HepG2 (cell line): ENCODE measurements around the gene PPP4R2. TPM values are rescaled to one million over a fixed set of nuclear protein-coding genes. Genes with fewer than 3 reads are reported as not detected.
A peak's percentile ranks its signal among the peaks of the same experiment; 100 is the strongest.

Experiments
- ATF7 ChIP-seq, 2 experiments: fragments of 450-650 bp in 1 of 2; sonication (generic) in 1 of 2; formaldehyde crosslinking in 1 of 2; IDR thresholded peaks; 2 replicates each; pipeline versions ENCODE4 v1.4.0 to v1.6.1; 2016 to 2020; ENCODE audit warnings: antibody characterized with exemption in 1 of 2, mild to moderate bottlenecking in 1 of 2, missing genetic modification reagents in 1 of 2
- BRD4 ChIP-seq: sonication (generic); formaldehyde crosslinking; IDR thresholded peaks from 2 replicates; pipeline ENCODE4 v1.4.0; 2020; ENCODE audit warnings: missing genetic modification reagents
- HMGA1 ChIP-seq: sonication (generic); formaldehyde crosslinking; conservative IDR thresholded peaks from 2 replicates; pipeline ENCODE4 v1.4.0; 2020; ENCODE audit warnings: missing genetic modification reagents
- MAFG ChIP-seq: sonication (generic); formaldehyde crosslinking; IDR thresholded peaks from 2 replicates; pipeline ENCODE4 v1.5.1; 2020; ENCODE audit warnings: mild to moderate bottlenecking, missing genetic modification reagents
- MAZ ChIP-seq, 2 experiments: sonication (generic) in 1 of 2; formaldehyde crosslinking in 1 of 2; IDR thresholded peaks; 2 replicates each; pipeline versions ENCODE4 v1.5.0 to v1.6.1; 2012 to 2020; ENCODE audit warnings: low read depth in 2 of 2, mild to moderate bottlenecking in 2 of 2, borderline replicate concordance in 1 of 2, improper control_type of control experiment in 1 of 2, low read length in 1 of 2, missing genetic modification reagents in 1 of 2, moderate library complexity in 1 of 2
- MBNL3 ChIP-seq: fragments of 250-450 bp; sonication (Bioruptor Pico); conservative IDR thresholded peaks from 2 replicates; pipeline ENCODE4 v1.8.0; 2022; ENCODE audit warnings: mild to moderate bottlenecking, inconsistent platforms
- MEIS2 ChIP-seq: sonication (generic); formaldehyde crosslinking; IDR thresholded peaks from 2 replicates; pipeline ENCODE4 v1.9.0; 2021; ENCODE audit warnings: mild to moderate bottlenecking, missing genetic modification reagents
- MTERF4 ChIP-seq: sonication (generic); formaldehyde crosslinking; IDR thresholded peaks from 2 replicates; pipeline ENCODE4 v1.8.0; 2023; ENCODE audit warnings: mild to moderate bottlenecking, missing genetic modification reagents
- MXD4 ChIP-seq: IDR thresholded peaks from 2 replicates; pipeline ENCODE4 v1.6.1; 2016; ENCODE audit warnings: mild to moderate bottlenecking, missing biosample characterization, missing genetic modification reagents
- MYNN ChIP-seq: sonication (generic); formaldehyde crosslinking; IDR thresholded peaks from 2 replicates; pipeline ENCODE4 v1.4.0; 2020; ENCODE audit warnings: mild to moderate bottlenecking, low read depth, missing genetic modification reagents
- NR1H2 ChIP-seq: sonication (generic); formaldehyde crosslinking; IDR thresholded peaks from 2 replicates; pipeline ENCODE4 v1.8.1; 2022; ENCODE audit warnings: low read depth, missing genetic modification reagents, borderline replicate concordance
- PAF1 ChIP-seq: IDR thresholded peaks from 2 replicates; pipeline ENCODE4 v1.6.1; 2016; ENCODE audit warnings: missing genetic modification reagents, missing compliant biosample characterization
- POGZ ChIP-seq: sonication (generic); formaldehyde crosslinking; IDR thresholded peaks from 2 replicates; pipeline ENCODE4 v1.4.0; 2020; ENCODE audit warnings: mild to moderate bottlenecking, missing genetic modification reagents
- RXRB ChIP-seq: IDR thresholded peaks from 2 replicates; pipeline ENCODE4 v1.6.1; 2016; ENCODE audit warnings: borderline replicate concordance, missing genetic modification reagents, missing compliant biosample characterization
- SPEN ChIP-seq: sonication (generic); formaldehyde crosslinking; IDR thresholded peaks from 2 replicates; pipeline ENCODE4 v1.5.1; 2020; ENCODE audit warnings: low read depth, mild to moderate bottlenecking, missing genetic modification reagents
- TOPORS ChIP-seq: sonication (generic); formaldehyde crosslinking; IDR thresholded peaks from 2 replicates; pipeline ENCODE4 v1.8.0; 2023; ENCODE audit warnings: mild to moderate bottlenecking, missing genetic modification reagents
- U2AF1 ChIP-seq: fragments of 200-400 bp; formaldehyde crosslinking; optimal IDR thresholded peaks from 2 replicates; pipeline ENCODE3; 2017; ENCODE audit warnings: mild to moderate bottlenecking, low read depth, low read length
- USF2 ChIP-seq, 2 experiments: sonication (generic) in 1 of 2; formaldehyde crosslinking in 1 of 2; IDR thresholded peaks; 2 replicates each; pipeline versions ENCODE4 v1.5.1 to v1.6.1; 2011 to 2020; ENCODE audit warnings: borderline replicate concordance in 1 of 2, low read depth in 1 of 2, low read length in 1 of 2, mild to moderate bottlenecking in 1 of 2, missing genetic modification reagents in 1 of 2, moderate library complexity in 1 of 2
- ZMYM3 ChIP-seq: sonication (generic); formaldehyde crosslinking; IDR thresholded peaks from 2 replicates; pipeline ENCODE4 v1.5.1; 2020; ENCODE audit warnings: mild to moderate bottlenecking, missing genetic modification reagents
- ZNF3 ChIP-seq: IDR thresholded peaks from 2 replicates; pipeline ENCODE4 v1.7.0; 2017; ENCODE audit warnings: inconsistent platforms
- ZNF510 ChIP-seq: sonication (generic); formaldehyde crosslinking; IDR thresholded peaks from 2 replicates; pipeline ENCODE4 v1.4.0; 2020; ENCODE audit warnings: low read depth, mild to moderate bottlenecking, missing genetic modification reagents
- ZNF792 ChIP-seq: IDR thresholded peaks from 2 replicates; pipeline ENCODE4 v1.6.1; 2016
- ZSCAN25 ChIP-seq: sonication (generic); formaldehyde crosslinking; IDR thresholded peaks from 2 replicates; pipeline ENCODE4 v1.8.0; 2022; ENCODE audit warnings: mild to moderate bottlenecking, missing genetic modification reagents
- ZSCAN29 ChIP-seq: sonication (generic); formaldehyde crosslinking; conservative IDR thresholded peaks from 2 replicates; pipeline ENCODE4 v1.4.0; 2020; ENCODE audit warnings: mild to moderate bottlenecking, missing genetic modification reagents
- polyA plus RNA-seq, 8 experiments: library from polyadenylated mRNA; depleted of rRNA in 3 of 8; stranded (reverse) in 7 of 8; unstranded in 1 of 8; fragments of >200 nt; fragmentation: Illumina TruSeq in 4 of 8; extraction: Trizol in 4 of 8; gene quantifications; 2 replicates each; pipeline versions ENCODE4 v1.2.1 to v1.2.3, GENCODE V29; 2011 to 2016; ENCODE audit warnings: low read depth in 4 of 8, missing spikeins in 1 of 8, mixed read lengths in 1 of 8; ENCODE audit not compliant: insufficient read depth in 1 of 8
- total RNA-seq, 5 experiments: library from RNA; depleted of rRNA; stranded (reverse); fragments of >200 nt; fragmentation: Illumina TruSeq; extraction: Trizol; gene quantifications; 2 replicates each; pipeline ENCODE4 v1.2.3, GENCODE V29; 2016; ENCODE audit warnings: low read depth in 1 of 5
- TF ChIP-seq, protein P1 (sequence below): sonication (generic); formaldehyde crosslinking; IDR thresholded peaks from 2 replicates; pipeline ENCODE4 v1.4.0; 2020; ENCODE audit warnings: mild to moderate bottlenecking, missing genetic modification reagents
- TF ChIP-seq, protein P2 (sequence below): fragments of 450-650 bp; IDR thresholded peaks from 2 replicates; pipeline ENCODE4 v1.6.1; 2016

PPP4R2 gene
- total and polyA plus RNA-seq, 2 of the 13 experiments (the other 11 are each of a cell fraction or from before 2014, with no cell fraction given) = 22.3 to 161 TPM

GRCh38 chr3:72950372-72950771, 46.2 kb upstream of the PPP4R2 start (continued):
- TF ChIP-seq USF2 (IDR thresholded peaks at IDR 0.05; ENCODE audit: low read depth, low read length) = no peak
- TF ChIP-seq USF2 (CRISPR knock-in tag; IDR thresholded peaks at IDR 0.05; ENCODE audit: borderline replicate concordance) = no peak
- TF ChIP-seq MYNN (CRISPR knock-in tag) = no peak
- 0 out of 2 replicates have a peak, but pooled peaks have one; percentile 49 for TF ChIP-seq POGZ
- no peak for TF ChIP-seq ZNF510 (CRISPR knock-in tag)
- no peak for TF ChIP-seq ZNF792
- TF ChIP-seq PAF1 (CRISPR knock-in tag) = no peak
- no peak for TF ChIP-seq SPEN (CRISPR knock-in tag)
- TF ChIP-seq MAZ (IDR thresholded peaks at IDR 0.05; ENCODE audit: borderline replicate concordance, low read depth, low read length) = no peak
- TF ChIP-seq MAZ (CRISPR knock-in tag; IDR thresholded peaks at IDR 0.05; ENCODE audit: low read depth) = no peak
- TF ChIP-seq TOPORS (CRISPR knock-in tag) = no peak
- TF ChIP-seq ZSCAN25 (CRISPR knock-in tag) = 0 out of 2 replicates have a peak, but pooled peaks have one; percentile 12
- TF ChIP-seq BRD4 (CRISPR knock-in tag) = no peak
- no peak for TF ChIP-seq MBNL3 (CRISPR knock-in tag)
- no peak for TF ChIP-seq NR1H2 (CRISPR knock-in tag)
- no peak for TF ChIP-seq MEIS2
- TF ChIP-seq U2AF1 = no peak
- no peak for TF ChIP-seq ATF7 (IDR thresholded peaks at IDR 0.05)
- no peak for TF ChIP-seq ATF7 (CRISPR knock-in tag; IDR thresholded peaks at IDR 0.05)
- TF ChIP-seq MXD4 (CRISPR knock-in tag) = no peak
- no peak for TF ChIP-seq HMGA1 (CRISPR knock-in tag)
- peak; percentile 74 for TF ChIP-seq ZMYM3 (CRISPR knock-in tag)
- TF ChIP-seq MTERF4 (CRISPR knock-in tag) = no peak
- TF ChIP-seq MAFG (CRISPR knock-in tag) = no peak
- no peak for TF ChIP-seq ZSCAN29 (CRISPR knock-in tag)
- TF ChIP-seq RXRB (CRISPR knock-in tag) = 0 out of 2 replicates have a peak, but pooled peaks have one; percentile 9
- TF ChIP-seq, protein P1, sequence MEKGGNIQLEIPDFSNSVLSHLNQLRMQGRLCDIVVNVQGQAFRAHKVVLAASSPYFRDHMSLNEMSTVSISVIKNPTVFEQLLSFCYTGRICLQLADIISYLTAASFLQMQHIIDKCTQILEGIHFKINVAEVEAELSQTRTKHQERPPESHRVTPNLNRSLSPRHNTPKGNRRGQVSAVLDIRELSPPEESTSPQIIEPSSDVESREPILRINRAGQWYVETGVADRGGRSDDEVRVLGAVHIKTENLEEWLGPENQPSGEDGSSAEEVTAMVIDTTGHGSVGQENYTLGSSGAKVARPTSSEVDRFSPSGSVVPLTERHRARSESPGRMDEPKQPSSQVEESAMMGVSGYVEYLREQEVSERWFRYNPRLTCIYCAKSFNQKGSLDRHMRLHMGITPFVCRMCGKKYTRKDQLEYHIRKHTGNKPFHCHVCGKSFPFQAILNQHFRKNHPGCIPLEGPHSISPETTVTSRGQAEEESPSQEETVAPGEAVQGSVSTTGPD (CRISPR knock-in tag) = no peak
- TF ChIP-seq ZNF3 (CRISPR knock-in tag) = 0 out of 2 replicates have a peak, but pooled peaks have one; percentile 60
- TF ChIP-seq, protein P2, sequence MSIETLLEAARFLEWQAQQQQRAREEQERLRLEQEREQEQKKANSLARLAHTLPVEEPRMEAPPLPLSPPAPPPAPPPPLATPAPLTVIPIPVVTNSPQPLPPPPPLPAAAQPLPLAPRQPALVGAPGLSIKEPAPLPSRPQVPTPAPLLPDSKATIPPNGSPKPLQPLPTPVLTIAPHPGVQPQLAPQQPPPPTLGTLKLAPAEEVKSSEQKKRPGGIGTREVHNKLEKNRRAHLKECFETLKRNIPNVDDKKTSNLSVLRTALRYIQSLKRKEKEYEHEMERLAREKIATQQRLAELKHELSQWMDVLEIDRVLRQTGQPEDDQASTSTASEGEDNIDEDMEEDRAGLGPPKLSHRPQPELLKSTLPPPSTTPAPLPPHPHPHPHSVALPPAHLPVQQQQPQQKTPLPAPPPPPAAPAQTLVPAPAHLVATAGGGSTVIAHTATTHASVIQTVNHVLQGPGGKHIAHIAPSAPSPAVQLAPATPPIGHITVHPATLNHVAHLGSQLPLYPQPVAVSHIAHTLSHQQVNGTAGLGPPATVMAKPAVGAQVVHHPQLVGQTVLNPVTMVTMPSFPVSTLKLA = no peak
